ENCODE data around the gene HEMK1.
A peak's percentile ranks its signal among the peaks of the same experiment; 100 is the strongest.

Gene HEMK1

GRCh38 chr3:50603261-50604109 lies 34.2 kb downstream of the HEMK1 start:
- no peak for DNase-seq

GRCh38 chr3:50604110-50604621 lies 34.8 kb downstream of the HEMK1 start:
- no peak for DNase-seq

GRCh38 chr3:50604628-50605588 lies 35.6 kb downstream of the HEMK1 start:
- peak; percentile 45 for DNase-seq

- no peak for DNase-seq
Measured at GRCh38 chr3:50605901-50606326, 36.6 kb downstream of the HEMK1 start.

- DNase-seq: no peak
Measured at GRCh38 chr3:50606596-50606995, 37.3 kb downstream of the HEMK1 start.

GRCh38 chr3:50607271-50608091 lies 38.2 kb downstream of the HEMK1 start:
- no peak for DNase-seq

- no peak for DNase-seq
Measured at GRCh38 chr3:50608278-50608677, 39.0 kb downstream of the HEMK1 start.

- DNase-seq: no peak
Measured at GRCh38 chr3:50609071-50609762, 39.9 kb downstream of the HEMK1 start.

- DNase-seq: no peak
Measured at GRCh38 chr3:50609763-50610085, 40.4 kb downstream of the HEMK1 start.

- DNase-seq: no peak
Measured at GRCh38 chr3:50610181-50610971, 41.1 kb downstream of the HEMK1 start.

- DNase-seq: no peak
Measured at GRCh38 chr3:50610992-50611463, 41.7 kb downstream of the HEMK1 start.

- DNase-seq: peak; percentile 94
Measured at GRCh38 chr3:50611464-50612233, 42.3 kb downstream of the HEMK1 start, which contains the start of gene CISH. Gene CISH (minus strand): TSS chr3:50611774. CDS start chr3:50611650, 124 bp downstream.

GRCh38 chr3:50612234-50612882 lies 43.0 kb downstream of the HEMK1 start:
- no peak for DNase-seq

GRCh38 chr3:50612970-50613846 lies 43.9 kb downstream of the HEMK1 start:
- no peak for DNase-seq

- DNase-seq: no peak
Measured at GRCh38 chr3:50615190-50615589, 45.9 kb downstream of the HEMK1 start.

GRCh38 chr3:50616003-50616769 lies 46.9 kb downstream of the HEMK1 start:
- DNase-seq: peak; percentile 82

- DNase-seq: peak; percentile 94
Measured at GRCh38 chr3:50616770-50617095, 47.4 kb downstream of the HEMK1 start.
